GM10266 (cell line): Measurements from ENCODE around the gene PDIK1L.
"Not testable (repeated sequence)": the region's sequence is repeated elsewhere in the genome, so short reads cannot be mapped to it uniquely, and the experiment has no call there.

Experiments used
- DNase-seq: peaks from one replicate; pipeline ENCODE4 v3.0.0; 2012; ENCODE audit errors: extremely low spot score
- TF ChIP-seq, protein P1 (sequence below): IDR thresholded peaks from 2 replicates; pipeline ENCODE4 v1.5.1; 2012; ENCODE audit warnings: mild to moderate bottlenecking, low read depth; ENCODE audit not compliant: control insufficient read depth, insufficient read depth; ENCODE audit errors: missing control alignments

Gene PDIK1L

DNA sequence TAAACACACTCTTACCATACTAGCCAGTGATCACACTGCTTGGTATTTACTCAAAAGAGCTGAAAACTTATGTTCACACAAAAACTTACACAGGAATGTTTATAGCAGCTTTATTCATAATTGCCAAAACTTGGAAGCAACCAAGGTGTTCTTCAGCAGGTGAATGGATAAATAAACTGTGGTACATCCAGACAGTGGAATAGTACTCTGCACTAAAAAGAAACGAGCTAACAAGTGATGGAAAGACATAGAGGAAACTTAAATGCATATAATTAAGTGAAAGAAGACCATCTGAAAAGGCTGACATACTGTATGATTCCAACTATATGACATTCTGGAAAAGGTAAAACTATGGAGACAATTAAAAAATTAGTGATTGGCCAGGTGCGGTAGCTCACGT lies 20.7 kb upstream of the PDIK1L start:
- DNase-seq = no peak
- TF ChIP-seq, protein P1, sequence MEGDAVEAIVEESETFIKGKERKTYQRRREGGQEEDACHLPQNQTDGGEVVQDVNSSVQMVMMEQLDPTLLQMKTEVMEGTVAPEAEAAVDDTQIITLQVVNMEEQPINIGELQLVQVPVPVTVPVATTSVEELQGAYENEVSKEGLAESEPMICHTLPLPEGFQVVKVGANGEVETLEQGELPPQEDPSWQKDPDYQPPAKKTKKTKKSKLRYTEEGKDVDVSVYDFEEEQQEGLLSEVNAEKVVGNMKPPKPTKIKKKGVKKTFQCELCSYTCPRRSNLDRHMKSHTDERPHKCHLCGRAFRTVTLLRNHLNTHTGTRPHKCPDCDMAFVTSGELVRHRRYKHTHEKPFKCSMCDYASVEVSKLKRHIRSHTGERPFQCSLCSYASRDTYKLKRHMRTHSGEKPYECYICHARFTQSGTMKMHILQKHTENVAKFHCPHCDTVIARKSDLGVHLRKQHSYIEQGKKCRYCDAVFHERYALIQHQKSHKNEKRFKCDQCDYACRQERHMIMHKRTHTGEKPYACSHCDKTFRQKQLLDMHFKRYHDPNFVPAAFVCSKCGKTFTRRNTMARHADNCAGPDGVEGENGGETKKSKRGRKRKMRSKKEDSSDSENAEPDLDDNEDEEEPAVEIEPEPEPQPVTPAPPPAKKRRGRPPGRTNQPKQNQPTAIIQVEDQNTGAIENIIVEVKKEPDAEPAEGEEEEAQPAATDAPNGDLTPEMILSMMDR = no peak

DNA sequence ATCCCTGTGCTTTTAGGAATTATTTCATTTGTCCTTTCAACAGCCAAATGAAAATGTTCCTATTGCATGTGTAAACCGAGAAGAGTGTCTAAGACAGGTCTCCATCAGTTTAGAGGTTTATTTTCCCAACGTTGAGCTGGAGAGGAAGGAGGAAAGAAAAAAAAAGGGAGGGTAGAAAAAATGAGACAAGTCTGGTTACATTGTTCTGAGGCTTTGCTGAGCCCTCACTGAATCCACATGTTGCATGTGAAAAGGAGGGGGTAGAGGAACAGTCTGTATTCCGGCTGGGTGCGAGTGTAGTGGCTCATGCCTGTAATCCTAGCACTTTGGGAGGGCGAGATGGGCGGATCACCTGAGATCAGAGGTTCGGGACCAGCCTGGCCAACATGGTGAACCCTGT lies 19.2 kb upstream of the PDIK1L start:
- TF ChIP-seq, protein P1 = no peak
- no peak for DNase-seq

DNA sequence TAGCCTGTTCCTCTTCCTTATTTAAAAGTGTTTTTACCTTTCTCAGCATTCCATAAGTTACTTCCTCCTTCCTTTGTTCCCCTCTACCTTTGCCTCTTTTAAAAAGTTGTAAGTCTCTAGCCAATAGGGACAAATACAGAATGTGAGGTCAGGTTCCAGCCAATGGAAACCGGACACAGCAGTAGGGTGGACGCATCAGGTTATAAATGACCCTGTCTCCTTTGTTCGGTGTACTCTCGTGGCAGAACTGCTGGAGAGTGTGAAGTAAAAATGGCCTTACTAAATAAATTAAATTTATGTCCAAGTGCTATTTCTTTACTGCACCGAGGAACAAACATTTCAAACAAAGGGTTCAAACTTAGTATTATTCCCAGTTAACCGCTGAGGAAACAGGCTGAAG lies 18.1 kb upstream of the PDIK1L start:
- not testable (repeated sequence) for DNase-seq

DNA sequence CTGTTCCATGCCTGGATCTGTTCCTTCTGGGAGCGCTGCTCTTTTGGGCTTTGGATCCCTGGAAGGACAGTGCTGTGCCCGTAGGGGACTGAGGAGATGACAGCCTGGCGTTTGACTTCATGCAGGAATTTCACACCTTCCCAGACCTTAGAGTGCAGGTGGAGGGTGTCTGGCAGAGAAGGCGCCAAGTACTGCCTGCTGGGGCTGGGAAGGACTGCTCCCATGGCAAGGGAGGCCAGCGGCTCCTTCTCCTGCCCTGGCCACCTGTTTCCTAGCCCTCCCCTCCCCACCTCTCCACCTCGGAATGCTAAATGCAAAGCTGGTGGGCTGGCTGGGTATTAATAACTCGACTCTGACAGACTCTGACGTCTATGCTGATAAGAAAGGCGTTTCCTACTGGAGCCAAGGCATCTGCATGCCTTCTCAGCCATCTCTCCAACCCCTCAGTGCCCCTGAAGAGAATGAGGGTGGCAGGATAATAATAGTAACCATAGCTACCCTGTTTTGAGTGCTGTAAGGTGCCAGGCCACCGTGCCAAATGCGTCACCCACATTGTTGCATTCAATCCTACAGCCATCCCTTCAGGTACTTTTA lies 17.5 kb upstream of the PDIK1L start:
- TF ChIP-seq, protein P1 = no peak
- DNase-seq = no peak

DNA sequence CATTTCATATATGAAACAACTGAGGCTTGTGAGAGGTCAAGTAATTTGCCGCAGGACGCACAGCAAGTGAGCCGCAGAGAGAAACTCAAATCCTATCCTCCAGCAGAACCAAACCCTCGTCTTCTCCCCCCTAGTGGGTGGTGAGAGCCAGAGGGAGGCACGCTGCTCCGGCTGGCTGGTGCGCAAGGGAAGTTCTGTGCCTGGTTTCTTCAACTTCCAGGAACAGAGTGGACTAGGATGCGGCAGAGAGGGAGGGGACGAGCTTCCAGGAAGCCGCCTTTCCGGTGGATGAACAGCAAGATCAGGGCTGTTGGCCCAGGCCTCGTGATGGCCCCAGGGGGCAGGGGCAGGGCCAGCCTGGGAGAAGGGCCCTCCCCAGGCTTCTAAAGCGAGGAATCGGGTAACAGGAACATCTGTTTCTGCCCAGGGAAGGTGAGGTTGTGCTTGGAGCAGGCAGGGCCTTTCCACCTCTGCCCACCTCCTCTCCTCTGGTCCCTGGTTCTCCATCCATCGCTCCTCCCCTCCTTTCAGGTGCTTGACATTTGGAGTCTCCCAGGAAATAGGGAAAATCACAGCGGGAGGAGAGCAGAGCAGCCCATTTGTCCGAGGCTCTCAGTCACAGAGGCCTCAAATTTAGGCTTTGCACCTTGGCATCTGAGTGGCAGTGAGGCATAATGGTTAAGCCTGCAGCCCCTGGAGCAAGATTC lies 16.8 kb upstream of the PDIK1L start:
- no peak for DNase-seq

DNA sequence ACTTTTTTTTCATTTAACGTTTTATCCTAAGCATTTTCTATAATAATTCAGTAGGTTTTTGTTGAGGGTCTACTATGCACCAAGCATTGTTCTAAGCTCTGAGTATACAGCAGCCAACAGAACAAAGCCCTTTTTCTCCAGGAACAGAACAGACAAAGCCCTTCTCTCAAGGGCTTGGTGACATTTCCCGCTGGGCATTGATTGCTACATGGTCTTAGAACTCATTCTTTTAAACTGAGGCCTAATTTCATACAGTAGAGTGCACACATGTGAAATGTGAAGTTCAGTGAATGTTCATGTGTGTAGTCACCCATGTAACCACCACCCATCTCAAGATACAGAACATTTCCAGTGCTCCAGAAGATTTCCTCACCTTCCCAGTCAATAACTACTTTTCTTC lies 15.2 kb upstream of the PDIK1L start:
- TF ChIP-seq, protein P1 = no peak
- DNase-seq = no peak

More for the DNA sequence above, 16.8 kb upstream of the PDIK1L start:
- TF ChIP-seq, protein P1 = no peak

DNA sequence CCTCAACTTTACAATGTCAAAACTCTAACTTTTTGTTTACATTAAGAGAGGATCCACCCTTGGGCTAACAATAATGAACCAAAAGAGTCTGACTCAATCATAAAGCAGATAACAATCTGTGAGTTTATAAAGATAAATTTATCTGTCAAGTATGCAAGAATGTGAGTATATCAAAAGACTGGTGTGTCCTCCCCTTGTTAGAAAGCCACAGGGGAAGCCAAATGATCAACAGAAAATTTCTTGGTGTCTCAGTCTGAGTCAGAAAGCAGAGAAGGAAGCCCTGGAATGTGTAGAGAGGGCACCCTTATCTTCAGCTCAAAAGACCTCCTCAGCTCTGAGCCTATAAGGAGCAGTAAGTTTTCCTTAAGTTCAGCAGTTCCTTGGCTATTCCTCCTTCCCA lies 13.9 kb upstream of the PDIK1L start:
- TF ChIP-seq, protein P1 = no peak
- DNase-seq = no peak
